Putamen (tissue), 1 donor: ENCODE data around the gene RMC1.
"Not testable (repeated sequence)": the region's sequence is repeated elsewhere in the genome, so short reads cannot be mapped to it uniquely, and the experiment has no call there.

Experiments
- DNase-seq: peaks from one replicate; pipeline ENCODE4 v3.0.0-alpha.2; 2016; ENCODE audit warnings: low spot score

The RMC1 gene

GRCh38 chr18:23563377-23564043 is 60.2 kb downstream of the RMC1 start:
- DNase-seq: no peak

- DNase-seq: no peak
These were observed 62.7 kb downstream of the RMC1 start for GRCh38 chr18:23565916-23566547.

GRCh38 chr18:23567671-23568070 is 64.4 kb downstream of the RMC1 start:
- DNase-seq: no peak

- no peak for DNase-seq
These were observed 65.2 kb downstream of the RMC1 start for GRCh38 chr18:23568281-23569138.

- no peak for DNase-seq
These were observed 66.2 kb downstream of the RMC1 start for GRCh38 chr18:23569299-23570063.

- DNase-seq: no peak
These were observed 67.7 kb downstream of the RMC1 start for GRCh38 chr18:23570912-23571504.

GRCh38 chr18:23572012-23572411 is 68.7 kb downstream of the RMC1 start:
- no peak for DNase-seq

- no peak for DNase-seq
These were observed 69.3 kb downstream of the RMC1 start for GRCh38 chr18:23572570-23572969.

- DNase-seq: no peak
These were observed 69.7 kb downstream of the RMC1 start for GRCh38 chr18:23573020-23573419.

- DNase-seq: no peak
These were observed 70.5 kb downstream of the RMC1 start for GRCh38 chr18:23573626-23574431.

GRCh38 chr18:23574611-23575308 is 71.4 kb downstream of the RMC1 start:
- DNase-seq: no peak

GRCh38 chr18:23575309-23575651 is 72.0 kb downstream of the RMC1 start:
- no peak for DNase-seq

- DNase-seq: not testable (repeated sequence)
These were observed 74.2 kb downstream of the RMC1 start for GRCh38 chr18:23577521-23577920.

GRCh38 chr18:23578067-23578701 is 74.9 kb downstream of the RMC1 start:
- no peak for DNase-seq

GRCh38 chr18:23578891-23579653 is 75.8 kb downstream of the RMC1 start:
- no peak for DNase-seq

- DNase-seq: no peak
These were observed 77.5 kb downstream of the RMC1 start for GRCh38 chr18:23580677-23581367.
